Activated CD4-positive, alpha-beta T cell treated with anti-CD3 and anti-CD28 coated beads for 36 hours (primary cell): ENCODE measurements around the gene TEC. TPM values are rescaled to one million over a fixed set of nuclear protein-coding genes. Genes with fewer than 3 reads are reported as not detected.

Experiments
- ATAC-seq: fragments of 200-7000 bp; cut with Tn5 transposase; one replicate; pipeline ENCODE4 v1.10.0; 2021; ENCODE audit warnings: mild to moderate bottlenecking, moderate library complexity
- CTCF ChIA-PET: fragments of 350-600 bp; sonication (Branson Sonifier 250); formaldehyde crosslinking; loops from one replicate; lab custom pipeline; 2021; ENCODE audit warnings: antibody characterized with exemption; lab: Charles Lee
- POLR2A ChIA-PET: fragments of 350-600 bp; sonication (Branson Sonifier 250); formaldehyde crosslinking; loops from one replicate; lab custom pipeline; 2021; ENCODE audit warnings: antibody characterized with exemption, inconsistent platforms; lab: Charles Lee
- DNase-seq: peaks from one replicate; pipeline ENCODE4 v3.0.0-alpha.2; 2020
- H3K27ac Mint-ChIP-seq: one replicate; pipeline ENCODE4 v1.8.0; 2021; ENCODE audit warnings: mixed read lengths
- H3K27me3 Mint-ChIP-seq: one replicate; pipeline ENCODE4 v1.8.0; 2021; ENCODE audit warnings: mixed read lengths
- H3K36me3 Mint-ChIP-seq: one replicate; pipeline ENCODE4 v1.8.0; 2021; ENCODE audit warnings: low read depth, mixed read lengths
- H3K4me1 Mint-ChIP-seq: one replicate; pipeline ENCODE4 v1.8.0; 2021; ENCODE audit warnings: mixed read lengths
- H3K4me3 Mint-ChIP-seq: one replicate; pipeline ENCODE4 v1.8.0; 2021; ENCODE audit warnings: mild to moderate bottlenecking, moderate library complexity, mixed read lengths
- H3K9me3 Mint-ChIP-seq: one replicate; pipeline ENCODE4 v1.8.0; 2021; ENCODE audit warnings: low read depth, mixed read lengths
- intact Hi-C, 2 experiments: fragments of 100-400 bp; cut with DNase I in 1 of 2; cut with micrococcal nuclease in 1 of 2; formaldehyde crosslinking; loops; one replicate each; pipeline versions ENCODE4 v1.14.2 to v1.15.1; 2022 to 2024; cut with DNase I, micrococcal nuclease
- total RNA-seq, 2 experiments: library from RNA; stranded (reverse); gene quantifications; one replicate each; pipeline ENCODE4 v1.2.3, GENCODE V29; 2021

The TEC gene
- total RNA-seq, 2 experiments from 2014 or later: 3.5 to 4.3 TPM

GRCh38 chr4:48134081-48134480, 135.6 kb downstream of the TEC start, which contains the start of gene TXK:
Gene TXK, minus strand, starts transcription at chr4:48134250. Its CDS starts 80 bp downstream, at chr4:48134170.
- ChIA-PET POLR2A (interaction anchor here (0.8 kb wide), 1 partner anchor 98 kb away, joined by 3 read pairs; no protein-coding TSS in a partner anchor), CTCF (interaction anchor here (0.8 to 1.2 kb wide), 6 partner anchors 9 to 100 kb away, joined by 3 to 5 read pairs (median 4); no protein-coding TSS in a partner anchor)
- H3K27ac Mint-ChIP-seq: peak within 1 kb of the TSS; percentile 97
- no peaks in the 10 kb centered on the region for H3K27me3 Mint-ChIP-seq
- H3K36me3 Mint-ChIP-seq: peaks cover 17% of the 10 kb centered on the region
- ATAC-seq: peak; percentile 49
- intact Hi-C loops: loop anchor here in 1 of 2 experiments (5.0 kb wide), 2 partner anchors 297 to 698 kb away; partner anchors contain the start of genes CORIN and OCIAD1
- H3K4me3 Mint-ChIP-seq: peak within 1 kb of the TSS; percentile 81
- no peaks in the 10 kb centered on the region for H3K9me3 Mint-ChIP-seq
- peaks cover 81% of the 10 kb centered on the region for H3K4me1 Mint-ChIP-seq
- peak; percentile 33 for DNase-seq

DNA sequence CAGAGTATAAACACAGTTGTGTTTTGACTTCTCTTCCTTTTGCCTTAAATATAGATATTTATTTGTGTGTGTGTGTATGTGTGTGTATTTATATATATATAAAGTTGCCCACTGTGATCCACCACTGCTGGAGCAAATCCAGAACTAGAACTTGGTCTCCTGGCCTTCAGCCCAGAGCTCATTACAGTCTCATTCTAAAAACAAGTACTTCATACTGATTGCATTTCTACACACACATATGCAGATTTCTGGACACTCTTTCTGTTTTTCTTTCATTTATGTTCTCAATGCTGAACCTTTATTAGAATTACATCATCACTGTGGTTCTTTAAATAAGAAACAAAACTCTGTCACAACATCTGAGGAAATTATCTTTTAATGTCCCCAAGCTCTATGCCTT, 136.0 kb downstream of the TEC start:
- ATAC-seq (peak; percentile 10), DNase-seq (no peak)
- no peaks in the 10 kb centered on the region for H3K9me3 Mint-ChIP-seq
- peak overlapping the region; percentile 81 for H3K4me3 Mint-ChIP-seq
- peak overlapping the region; percentile 97 for H3K27ac Mint-ChIP-seq
- CTCF ChIA-PET: interaction anchor here (0.8 to 1.2 kb wide), 6 partner anchors 9 to 100 kb away, joined by 3 to 5 read pairs (median 4); no protein-coding TSS in a partner anchor
- POLR2A ChIA-PET: interaction anchor here (0.8 kb wide), 1 partner anchor 98 kb away, joined by 3 read pairs; no protein-coding TSS in a partner anchor
- intact Hi-C loops: loop anchor here in 1 of 2 experiments (2.0 to 5.0 kb wide), 3 partner anchors 219 to 699 kb away; partner anchors contain the start of genes CORIN, NFXL1 and OCIAD1
- H3K36me3 Mint-ChIP-seq: peaks cover 17% of the 10 kb centered on the region
- no peaks in the 10 kb centered on the region for H3K27me3 Mint-ChIP-seq
- H3K4me1 Mint-ChIP-seq: peaks cover 81% of the 10 kb centered on the region

DNA sequence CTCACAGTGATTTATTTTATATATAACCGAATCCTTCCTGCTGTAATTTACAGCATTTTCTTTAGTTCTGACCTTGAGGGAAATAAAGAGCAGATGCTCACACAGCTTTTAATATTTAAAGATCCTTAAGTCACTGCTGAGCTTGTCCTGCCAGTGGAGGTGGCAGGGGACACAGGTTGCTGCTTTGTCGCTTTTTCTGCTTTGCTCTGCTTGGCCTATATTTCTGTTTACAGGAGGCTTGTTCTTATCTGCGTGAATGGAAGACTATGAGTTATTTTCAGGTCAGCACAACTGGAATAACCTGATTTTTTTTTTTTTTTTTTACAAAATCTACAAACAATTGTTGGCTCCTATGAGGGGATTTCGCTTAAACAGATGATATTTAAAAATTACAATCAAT, 137.9 kb downstream of the TEC start:
- ATAC-seq (no peak), DNase-seq (no peak)
- H3K9me3 Mint-ChIP-seq: no peaks in the 10 kb centered on the region
- ChIA-PET CTCF (interaction anchor here (1.0 to 7.0 kb wide), 11 partner anchors 9 to 96 kb away, joined by 3 to 41 read pairs (median 5); no protein-coding TSS in a partner anchor), POLR2A (interaction anchor here (1.7 kb wide), 1 partner anchor 96 kb away, joined by 4 read pairs; no protein-coding TSS in a partner anchor)
- intact Hi-C loops: loop anchor here in 1 of 2 experiments (2.0 to 5.0 kb wide), 3 partner anchors 217 to 701 kb away; partner anchors contain the start of genes CORIN, NFXL1 and OCIAD1
- H3K4me1 Mint-ChIP-seq: peaks cover 81% of the 10 kb centered on the region
- H3K4me3 Mint-ChIP-seq: peak overlapping the region; percentile 81
- peak overlapping the region; percentile 97 for H3K27ac Mint-ChIP-seq
- peaks cover 13% of the 10 kb centered on the region for H3K36me3 Mint-ChIP-seq
- no peaks in the 10 kb centered on the region for H3K27me3 Mint-ChIP-seq

DNA sequence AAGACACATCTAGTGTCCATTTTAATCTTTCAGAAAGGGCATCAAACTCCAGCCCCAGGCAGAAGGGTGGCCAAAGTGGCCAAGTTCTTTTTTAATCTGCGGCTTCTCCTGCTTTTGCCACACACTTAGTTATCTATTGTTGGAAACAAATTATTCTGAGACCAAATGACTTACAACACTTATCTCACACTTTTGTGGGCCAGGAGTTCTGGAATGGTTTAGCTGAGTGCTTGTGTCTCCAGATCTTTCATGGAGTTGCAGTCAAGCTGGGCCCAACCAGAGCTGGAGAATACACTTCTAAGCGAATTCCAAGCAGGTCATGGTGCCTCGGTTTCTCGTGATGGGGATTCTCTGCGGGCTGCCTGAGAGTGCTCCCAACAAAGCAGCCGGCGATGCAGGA, 139.5 kb downstream of the TEC start:
- Mint-ChIP-seq H3K9me3 (no peaks in the 10 kb centered on the region), H3K27ac (peak overlapping the region; percentile 97), H3K36me3 (peaks cover 7% of the 10 kb centered on the region), H3K4me3 (peak overlapping the region; percentile 81), H3K27me3 (no peaks in the 10 kb centered on the region), H3K4me1 (peaks cover 83% of the 10 kb centered on the region)
- ChIA-PET POLR2A (interaction anchor here (3.2 kb wide), 1 partner anchor 8 kb away, joined by 19 read pairs; no protein-coding TSS in a partner anchor), CTCF (interaction anchor here (0.6 to 7.2 kb wide), 17 partner anchors 9 to 293 kb away, joined by 3 to 82 read pairs (median 5); partner anchors contain the start of gene NFXL1)
- no peak for DNase-seq
- intact Hi-C loops: loop anchor here in 1 of 2 experiments (5.0 kb wide), 2 partner anchors 293 to 702 kb away; partner anchors contain the start of genes CORIN and OCIAD1
- no peak for ATAC-seq

- peak; percentile 73 for DNase-seq
- POLR2A ChIA-PET: interaction anchor here (3.2 kb wide), 1 partner anchor 9 kb away, joined by 19 read pairs; no protein-coding TSS in a partner anchor
- peaks cover 7% of the 10 kb centered on the region for H3K36me3 Mint-ChIP-seq
Observed at GRCh38 chr4:48129307-48130014, 140.2 kb downstream of the TEC start.

DNA sequence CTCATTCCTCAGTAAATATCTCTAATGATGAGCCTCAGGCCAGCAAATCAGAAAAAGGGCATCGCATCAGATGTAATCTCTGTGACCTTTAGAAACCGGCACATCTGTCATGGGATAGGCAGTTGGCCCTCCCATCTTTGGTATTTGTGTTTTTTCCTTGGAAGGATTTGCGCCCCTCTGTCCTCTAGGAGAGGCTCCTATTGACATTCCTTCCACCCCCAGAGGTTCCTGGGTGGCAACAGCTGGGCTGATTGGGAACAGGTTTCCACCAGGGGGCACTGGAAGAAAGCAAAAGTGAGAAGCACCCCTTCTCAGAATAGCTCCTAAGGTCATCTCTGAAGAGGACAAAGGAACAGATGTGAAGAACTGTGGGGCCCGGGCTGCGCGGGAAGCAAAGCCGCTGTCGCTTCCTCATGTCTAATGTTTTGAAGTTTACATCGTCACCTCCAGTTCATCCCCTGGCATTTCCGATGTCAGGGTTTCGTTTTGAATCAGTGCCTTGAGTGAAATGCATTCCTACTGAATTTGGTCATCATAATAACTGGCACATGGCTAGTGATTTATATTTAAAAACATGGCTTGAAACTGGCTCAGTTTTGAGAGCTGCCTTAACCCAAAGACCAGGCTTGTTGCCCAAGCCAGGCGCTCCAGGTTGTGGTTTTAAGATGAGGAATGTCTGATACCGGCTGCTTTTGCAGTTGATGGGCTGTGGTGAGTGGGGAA, 141.8 kb downstream of the TEC start:
- DNase-seq (peak; percentile 91), ATAC-seq (peak; percentile 76)
- Mint-ChIP-seq H3K27ac (peak overlapping the region; percentile 97), H3K4me1 (peaks cover 88% of the 10 kb centered on the region), H3K36me3 (peaks cover 7% of the 10 kb centered on the region), H3K27me3 (no peaks in the 10 kb centered on the region), H3K9me3 (no peaks in the 10 kb centered on the region), H3K4me3 (peak overlapping the region; percentile 81)
- POLR2A ChIA-PET: interaction anchor here (1.2 kb wide), 1 partner anchor 11 kb away, joined by 9 read pairs; no protein-coding TSS in a partner anchor
- intact Hi-C loops: loop anchor here (1.0 to 5.0 kb wide), 12 partner anchors 11 to 371 kb away; partner anchors contain the start of genes SLAIN2 (in 2 of the 2) and TEC (in 1 of the 2)
- CTCF ChIA-PET: interaction anchor here (0.7 to 7.2 kb wide), 21 partner anchors 8 to 725 kb away, joined by 3 to 82 read pairs (median 4); no protein-coding TSS in a partner anchor

More at GRCh38 chr4:48129307-48130014, 140.2 kb downstream of the TEC start:
- no peaks in the 10 kb centered on the region for H3K27me3 Mint-ChIP-seq
- no peaks in the 10 kb centered on the region for H3K9me3 Mint-ChIP-seq
- H3K4me1 Mint-ChIP-seq: peaks cover 83% of the 10 kb centered on the region
- intact Hi-C loops: loop anchor here (1.0 to 5.0 kb wide), 8 partner anchors 26 to 703 kb away; partner anchors contain the start of genes CORIN (in 1 of the 2), OCIAD1 (in 1 of the 2) and SLAIN2 (in 1 of the 2)
- CTCF ChIA-PET: interaction anchor here (0.7 to 7.2 kb wide), 15 partner anchors 10 to 293 kb away, joined by 3 to 82 read pairs (median 5); partner anchors contain the start of gene NFXL1
- peak overlapping the region; percentile 81 for H3K4me3 Mint-ChIP-seq
- peak overlapping the region; percentile 97 for H3K27ac Mint-ChIP-seq
- ATAC-seq: peak; percentile 42

GRCh38 chr4:48127231-48127630, 142.4 kb downstream of the TEC start:
- no peaks in the 10 kb centered on the region for H3K27me3 Mint-ChIP-seq
- DNase-seq (no peak), ATAC-seq (no peak)
- CTCF ChIA-PET: interaction anchor here (0.6 to 7.2 kb wide), 21 partner anchors 9 to 148 kb away, joined by 3 to 82 read pairs (median 4); no protein-coding TSS in a partner anchor
- no peaks in the 10 kb centered on the region for H3K9me3 Mint-ChIP-seq
- H3K4me3 Mint-ChIP-seq: peak overlapping the region; percentile 81
- intact Hi-C loops: loop anchor here (1.0 to 5.0 kb wide), 3 partner anchors 14 to 372 kb away; no protein-coding TSS in a partner anchor
- H3K36me3 Mint-ChIP-seq: peaks cover 7% of the 10 kb centered on the region
- H3K4me1 Mint-ChIP-seq: peaks cover 88% of the 10 kb centered on the region
- POLR2A ChIA-PET: interaction anchor here (1.2 kb wide), 1 partner anchor 12 kb away, joined by 9 read pairs; no protein-coding TSS in a partner anchor
- H3K27ac Mint-ChIP-seq: peak overlapping the region; percentile 97

DNA sequence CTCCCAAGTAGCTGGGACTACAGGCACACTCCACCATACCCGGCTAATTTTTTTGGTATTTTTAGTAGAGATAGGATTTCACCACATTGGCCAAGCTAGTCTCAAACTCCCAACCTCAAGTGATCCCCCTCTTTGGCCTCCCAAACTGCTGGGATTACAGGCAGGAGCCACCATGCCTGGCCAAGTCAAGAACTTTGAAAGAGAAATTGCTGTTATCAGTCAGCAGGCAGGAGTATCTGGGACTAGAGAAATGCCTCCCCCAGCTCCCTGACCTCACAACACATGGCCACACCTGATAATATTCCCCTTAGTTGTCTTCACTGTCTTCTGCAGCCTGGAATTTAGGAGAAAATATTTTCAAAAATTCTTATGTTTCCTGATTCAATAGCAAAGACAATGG, 143.0 kb downstream of the TEC start:
- CTCF ChIA-PET: interaction anchor here (0.6 to 7.2 kb wide), 10 partner anchors 9 to 125 kb away, joined by 3 to 82 read pairs (median 6); no protein-coding TSS in a partner anchor
- no peak overlapping the region for H3K4me3 Mint-ChIP-seq
- ATAC-seq (no peak), DNase-seq (no peak)
- no peaks in the 10 kb centered on the region for H3K27me3 Mint-ChIP-seq
- intact Hi-C loops: loop anchor here (1.0 to 5.0 kb wide), 3 partner anchors 15 to 372 kb away; no protein-coding TSS in a partner anchor
- H3K27ac Mint-ChIP-seq: peak overlapping the region; percentile 97
- peaks cover 6% of the 10 kb centered on the region for H3K36me3 Mint-ChIP-seq
- H3K4me1 Mint-ChIP-seq: peaks cover 86% of the 10 kb centered on the region
- H3K9me3 Mint-ChIP-seq: no peaks in the 10 kb centered on the region
- POLR2A ChIA-PET: no interaction called here

GRCh38 chr4:48124870-48125269, 144.8 kb downstream of the TEC start:
- POLR2A ChIA-PET: interaction anchor here (1.0 kb wide), 2 partner anchors 14 to 16 kb away, joined by 4 to 6 read pairs; no protein-coding TSS in a partner anchor
- no peaks in the 10 kb centered on the region for H3K27me3 Mint-ChIP-seq
- H3K36me3 Mint-ChIP-seq: peaks cover 3% of the 10 kb centered on the region
- intact Hi-C loops: loop anchor here in 1 of 2 experiments (5.0 kb wide), 1 partner anchor 33 kb away; no protein-coding TSS in a partner anchor
- H3K4me3 Mint-ChIP-seq: peak overlapping the region; percentile 2
- H3K4me1 Mint-ChIP-seq: peaks cover 68% of the 10 kb centered on the region
- CTCF ChIA-PET: interaction anchor here (0.7 to 7.2 kb wide), 6 partner anchors 9 to 146 kb away, joined by 3 to 82 read pairs (median 4); partner anchors contain the start of gene TXK
- H3K27ac Mint-ChIP-seq: peak overlapping the region; percentile 79
- no peaks in the 10 kb centered on the region for H3K9me3 Mint-ChIP-seq
- peak; percentile 50 for ATAC-seq
- no peak for DNase-seq

GRCh38 chr4:48122756-48123155, 146.9 kb downstream of the TEC start:
- H3K9me3 Mint-ChIP-seq: no peaks in the 10 kb centered on the region
- no peaks in the 10 kb centered on the region for H3K27me3 Mint-ChIP-seq
- peaks cover 6% of the 10 kb centered on the region for H3K36me3 Mint-ChIP-seq
- peaks cover 66% of the 10 kb centered on the region for H3K4me1 Mint-ChIP-seq
- CTCF ChIA-PET: interaction anchor here (0.7 to 2.5 kb wide), 8 partner anchors 9 to 90 kb away, joined by 3 to 8 read pairs (median 4); partner anchors contain the start of gene TXK
- POLR2A ChIA-PET: no interaction called here
- H3K27ac Mint-ChIP-seq: no peak overlapping the region
- no peak for DNase-seq
- intact Hi-C loops: no loop called here
- no peak for ATAC-seq
- no peak overlapping the region for H3K4me3 Mint-ChIP-seq
